GM12801 (cell line): ENCODE data around the gene SLC25A36.

Experiments
- CTCF ChIP-seq: IDR thresholded peaks from one replicate; pipeline ENCODE4 v1.5.1; 2011; ENCODE audit warnings: control low read depth; ENCODE audit not compliant: insufficient read length; ENCODE audit errors: extremely low read depth

The SLC25A36 gene

GRCh38 chr3:140980663-140981062 lies 39.0 kb downstream of the SLC25A36 start:
- no peak for TF ChIP-seq CTCF

GRCh38 chr3:140994316-140994715 lies 52.7 kb downstream of the SLC25A36 start:
- TF ChIP-seq CTCF = no peak

- no peak for TF ChIP-seq CTCF
These were observed 54.2 kb downstream of the SLC25A36 start for GRCh38 chr3:140995881-140996280.

GRCh38 chr3:141000027-141000663 lies 58.5 kb downstream of the SLC25A36 start:
- TF ChIP-seq CTCF = no peak

GRCh38 chr3:141000686-141001085 lies 59.0 kb downstream of the SLC25A36 start:
- TF ChIP-seq CTCF = no peak

- TF ChIP-seq CTCF = no peak
These were observed 64.7 kb downstream of the SLC25A36 start for GRCh38 chr3:141006344-141006743.

- no peak for TF ChIP-seq CTCF
These were observed 67.9 kb downstream of the SLC25A36 start for GRCh38 chr3:141009496-141009895.
